Adrenal gland (tissue), 5 donors: Measurements from ENCODE around the gene CHD9NB.

ENCODE experiments used
- POLR2A ChIP-seq, 2 donors: fragments of 450-650 bp; IDR thresholded peaks; one replicate each; pipeline ENCODE4 v1.6.1; 2017; ENCODE audit warnings: antibody characterized with exemption in 2 of 2, mild to moderate bottlenecking in 2 of 2, moderate library complexity in 1 of 2
- TF ChIP-seq, protein P1 (sequence below), 6 experiments: fragments of 450-650 bp in 4 of 6; fragments of 200-600 bp in 2 of 6; sonication (generic) in 1 of 6; IDR thresholded peaks; 1 replicate in 5 of 6; 2 replicates in 1 of 6; pipeline versions ENCODE4 v1.5.1 to v1.8.0; 2016 to 2021; ENCODE audit warnings: antibody characterized with exemption in 6 of 6, mild to moderate bottlenecking in 2 of 6, moderate library complexity in 1 of 6
- donor health status: DM: no; HTN: no; CAD: no.

DNA sequence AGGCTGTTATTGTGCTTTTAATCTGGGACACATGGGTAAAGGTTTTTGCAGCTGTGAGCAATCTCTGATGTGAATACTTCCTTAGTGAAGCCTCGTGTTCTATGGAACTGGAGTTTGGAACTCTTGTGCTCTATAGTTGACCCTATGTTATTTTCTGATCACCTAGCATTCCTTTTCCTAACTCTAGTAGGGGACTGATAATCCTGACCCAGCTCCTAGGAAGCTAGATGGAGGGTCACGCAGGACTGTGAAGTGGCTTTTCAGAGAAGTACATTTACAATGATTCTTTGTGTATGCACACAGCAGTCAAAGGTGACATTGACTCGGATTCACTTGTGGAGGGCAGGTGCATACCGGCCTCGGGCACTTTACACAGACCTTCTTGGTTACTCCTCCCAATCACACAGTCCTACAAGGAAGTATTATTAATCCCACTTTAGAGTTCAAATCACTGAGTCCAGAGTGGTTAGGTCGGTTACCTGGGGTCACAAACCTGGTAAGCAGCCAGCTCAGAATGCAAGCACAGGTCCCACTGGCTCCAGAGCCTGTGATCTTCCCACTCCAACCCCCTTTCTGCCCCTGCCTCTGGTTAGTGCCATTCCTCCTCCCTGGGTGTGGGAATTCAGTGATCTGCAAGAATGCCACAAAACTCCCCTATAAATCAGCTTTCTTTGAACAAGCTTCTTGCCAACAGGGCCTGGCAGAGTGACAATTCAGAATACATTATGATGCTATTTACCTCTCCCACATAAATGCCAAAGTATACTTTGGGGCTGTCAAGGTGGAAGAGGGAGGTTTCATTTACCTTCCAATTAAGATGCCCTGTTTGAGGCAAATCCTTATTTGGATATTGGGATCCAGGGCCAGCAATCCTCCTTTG is 7.1 kb downstream of the CHD9NB start:
- TF ChIP-seq, protein P1, sequence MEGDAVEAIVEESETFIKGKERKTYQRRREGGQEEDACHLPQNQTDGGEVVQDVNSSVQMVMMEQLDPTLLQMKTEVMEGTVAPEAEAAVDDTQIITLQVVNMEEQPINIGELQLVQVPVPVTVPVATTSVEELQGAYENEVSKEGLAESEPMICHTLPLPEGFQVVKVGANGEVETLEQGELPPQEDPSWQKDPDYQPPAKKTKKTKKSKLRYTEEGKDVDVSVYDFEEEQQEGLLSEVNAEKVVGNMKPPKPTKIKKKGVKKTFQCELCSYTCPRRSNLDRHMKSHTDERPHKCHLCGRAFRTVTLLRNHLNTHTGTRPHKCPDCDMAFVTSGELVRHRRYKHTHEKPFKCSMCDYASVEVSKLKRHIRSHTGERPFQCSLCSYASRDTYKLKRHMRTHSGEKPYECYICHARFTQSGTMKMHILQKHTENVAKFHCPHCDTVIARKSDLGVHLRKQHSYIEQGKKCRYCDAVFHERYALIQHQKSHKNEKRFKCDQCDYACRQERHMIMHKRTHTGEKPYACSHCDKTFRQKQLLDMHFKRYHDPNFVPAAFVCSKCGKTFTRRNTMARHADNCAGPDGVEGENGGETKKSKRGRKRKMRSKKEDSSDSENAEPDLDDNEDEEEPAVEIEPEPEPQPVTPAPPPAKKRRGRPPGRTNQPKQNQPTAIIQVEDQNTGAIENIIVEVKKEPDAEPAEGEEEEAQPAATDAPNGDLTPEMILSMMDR (IDR thresholded peaks at IDR 0.05) = no peak
- no peak for TF ChIP-seq POLR2A (IDR thresholded peaks at IDR 0.05)
